GM18526 (cell line): ENCODE measurements around the gene SPATA31E1.

ENCODE experiments used
- POLR2A ChIP-seq: IDR thresholded peaks from 3 replicates; pipeline ENCODE4 v1.6.1; 2011; ENCODE audit not compliant: insufficient read length; ENCODE audit errors: extremely low read depth

Gene SPATA31E1

DNA sequence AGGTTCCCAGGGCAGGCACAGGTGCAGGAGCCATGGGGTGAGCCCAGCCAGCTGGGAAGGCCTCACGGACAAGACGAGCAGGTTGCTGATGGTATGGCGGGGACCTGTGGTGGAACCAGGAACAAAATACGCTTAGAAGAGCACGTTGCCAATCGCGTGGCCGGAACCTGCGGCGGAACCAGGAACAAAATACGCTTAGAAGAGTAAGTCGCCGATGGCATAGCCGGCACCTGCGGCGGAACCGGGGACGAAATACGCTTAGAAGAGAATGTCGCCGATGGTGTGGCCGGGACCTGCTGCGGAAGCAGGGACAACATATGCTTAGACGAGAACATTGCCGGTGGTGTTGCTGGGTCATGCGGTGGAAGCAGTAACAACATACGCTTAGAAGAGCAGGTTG lies 23.5 kb upstream of the SPATA31E1 start:
- no peak for TF ChIP-seq POLR2A

DNA sequence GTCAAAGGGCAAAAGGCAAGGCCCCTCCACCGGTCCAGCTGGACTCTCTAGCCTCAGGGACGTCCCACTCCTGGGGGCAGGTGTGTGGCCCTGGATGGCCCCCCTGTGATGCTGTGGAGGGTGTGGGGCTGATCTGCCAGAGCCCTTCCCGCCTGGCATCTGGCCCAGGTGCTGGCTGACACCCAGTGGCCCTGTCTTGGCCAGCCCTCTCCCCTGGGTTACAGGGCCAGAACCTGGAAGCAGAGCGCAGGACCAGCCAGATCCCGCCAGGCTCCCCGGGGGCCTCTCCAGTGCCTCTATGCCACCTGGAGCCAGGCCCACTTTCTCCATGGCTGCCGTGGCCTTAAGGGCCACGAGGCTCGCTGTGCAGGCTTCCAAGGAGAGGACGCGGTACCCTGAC lies 22.9 kb upstream of the SPATA31E1 start:
- TF ChIP-seq POLR2A, result no peak

DNA sequence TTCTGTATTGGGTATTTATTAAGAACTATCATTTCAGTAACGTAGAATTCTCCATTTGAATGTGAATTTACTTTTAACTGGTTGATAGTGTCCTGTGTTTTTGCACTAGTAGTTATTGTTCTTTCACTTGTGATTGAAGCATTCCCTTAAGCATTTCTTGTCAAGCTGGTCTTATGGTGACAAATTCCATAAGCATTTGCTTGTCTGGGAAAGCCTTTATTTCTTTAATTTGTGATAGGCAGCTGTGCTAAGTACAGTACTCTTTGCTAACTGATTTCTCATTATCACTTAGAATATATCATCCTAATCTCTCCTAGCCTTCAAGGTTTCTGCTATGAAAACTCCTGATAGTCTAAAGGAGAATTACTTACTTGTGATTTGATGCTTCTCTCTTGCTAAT lies 21.3 kb upstream of the SPATA31E1 start:
- TF ChIP-seq POLR2A, result no peak

DNA sequence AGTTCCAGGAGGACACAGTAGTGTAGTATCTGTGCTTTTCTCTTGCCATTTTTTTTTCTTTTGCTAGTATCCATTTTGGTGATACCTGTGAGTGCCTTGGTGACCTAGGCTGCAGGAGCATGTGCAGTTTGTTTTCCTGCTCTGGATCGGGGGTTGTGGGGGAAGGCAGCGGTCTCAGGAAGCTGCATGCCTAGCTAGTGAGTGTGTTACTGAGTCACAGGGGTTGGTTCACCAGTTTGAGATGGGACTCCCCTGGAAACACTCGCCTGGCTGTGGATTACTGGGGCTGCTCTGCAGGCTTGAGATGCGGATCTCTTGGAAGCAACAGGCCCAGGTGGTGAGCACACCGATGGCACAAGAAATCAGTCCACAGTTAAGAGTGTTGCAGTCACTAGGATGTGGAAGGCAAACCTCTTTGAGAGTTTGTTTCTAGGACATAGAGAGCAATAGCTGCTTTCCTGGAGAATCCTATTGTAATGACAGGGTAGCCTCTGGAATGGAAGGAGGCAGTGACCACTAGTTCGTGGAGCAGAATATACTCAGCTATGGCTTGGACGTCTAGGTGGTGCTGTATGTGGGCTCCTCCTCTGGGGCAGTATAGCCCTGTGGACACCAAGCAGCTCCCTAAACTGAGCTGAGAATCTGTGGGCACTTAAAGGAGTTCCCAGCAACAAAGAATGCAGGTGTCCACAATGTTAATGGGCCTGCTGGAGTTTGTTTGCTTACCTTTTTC lies 20.0 kb upstream of the SPATA31E1 start:
- TF ChIP-seq POLR2A, result no peak

DNA sequence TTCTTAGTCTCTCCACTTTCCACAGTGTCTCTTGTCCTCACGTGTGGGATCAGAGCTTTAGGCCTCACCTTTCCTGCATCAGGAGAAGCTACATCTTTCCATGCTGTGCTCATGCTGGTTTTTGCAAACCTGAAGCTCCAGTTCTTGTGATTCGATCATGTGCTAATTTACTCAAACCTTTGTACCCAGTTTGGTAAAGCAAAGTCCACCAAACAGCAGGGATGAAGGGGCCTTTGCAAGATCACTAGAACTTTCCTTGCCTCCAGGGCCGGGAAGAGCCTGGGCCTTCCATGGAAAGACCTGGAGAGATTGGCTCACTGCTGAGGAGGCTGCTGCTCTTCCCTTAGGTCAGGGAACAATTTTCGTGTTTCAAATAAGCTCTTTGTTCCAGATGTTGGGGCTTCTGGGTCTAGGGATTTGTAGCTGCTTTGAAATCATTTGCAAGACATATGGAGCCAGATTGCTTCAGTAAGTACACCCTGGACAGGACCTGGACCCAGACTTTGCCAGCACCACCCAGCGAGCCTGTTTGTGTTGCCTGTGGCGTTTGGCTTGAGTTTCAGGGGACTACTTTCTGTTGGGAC lies 18.7 kb upstream of the SPATA31E1 start:
- TF ChIP-seq POLR2A, result no peak

DNA sequence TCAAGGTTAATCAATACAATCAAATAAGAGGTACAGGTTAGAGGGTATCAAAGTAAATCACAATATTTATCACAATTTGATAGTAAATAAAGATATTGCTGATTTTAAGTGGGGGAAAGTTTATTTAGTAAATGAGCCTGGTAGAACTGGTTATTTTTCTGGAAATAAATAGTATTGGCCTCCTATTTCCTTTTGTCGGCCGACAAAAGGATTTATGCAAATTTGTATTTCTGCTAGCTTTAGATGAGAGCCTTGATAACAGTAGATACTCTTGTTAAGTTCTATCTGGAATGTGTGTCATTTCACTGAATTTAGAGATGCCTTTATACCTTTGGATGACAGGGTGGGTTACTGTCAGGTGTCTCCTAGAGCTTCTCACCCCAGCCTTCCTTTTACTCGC lies 17.8 kb upstream of the SPATA31E1 start:
- TF ChIP-seq POLR2A, result no peak

DNA sequence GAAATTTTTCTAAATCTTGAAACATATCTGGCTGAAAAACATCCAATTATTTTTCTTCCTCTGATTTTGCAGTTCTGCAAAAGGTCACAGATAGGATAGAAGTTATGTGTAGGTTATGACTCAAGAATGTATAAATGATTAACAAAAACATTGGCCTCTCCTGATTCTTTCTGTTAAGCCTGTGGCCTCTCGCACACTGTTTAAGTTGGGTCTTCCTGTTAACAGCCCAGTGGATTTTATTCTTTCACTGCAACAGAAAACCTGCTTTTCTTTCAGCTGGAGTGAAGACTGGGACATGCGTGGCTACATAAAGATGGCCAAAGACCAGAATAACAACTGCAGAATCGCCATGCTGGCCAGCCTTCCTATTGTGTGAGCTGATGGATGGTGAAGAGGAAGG lies 17.1 kb upstream of the SPATA31E1 start:
- TF ChIP-seq POLR2A, result no peak

DNA sequence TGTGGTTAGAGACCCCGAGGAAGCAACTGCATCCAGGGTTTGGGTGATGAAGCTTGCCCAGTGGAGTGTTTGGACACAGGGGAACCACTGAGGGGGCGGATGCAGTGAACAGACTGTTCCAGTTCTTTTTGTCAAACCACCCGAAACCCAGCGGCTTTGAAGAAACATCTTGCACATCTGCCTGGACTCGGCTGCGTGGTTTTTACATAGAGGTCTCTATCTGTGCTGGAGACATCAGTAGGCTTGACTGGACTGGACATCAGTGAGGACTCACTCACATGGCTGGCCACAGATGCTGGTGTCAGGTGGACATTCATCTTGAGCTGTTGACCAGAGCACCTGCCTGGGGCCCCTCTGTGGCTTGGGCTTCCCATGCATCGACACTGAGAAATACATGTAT lies 15.3 kb upstream of the SPATA31E1 start:
- no peak for TF ChIP-seq POLR2A

DNA sequence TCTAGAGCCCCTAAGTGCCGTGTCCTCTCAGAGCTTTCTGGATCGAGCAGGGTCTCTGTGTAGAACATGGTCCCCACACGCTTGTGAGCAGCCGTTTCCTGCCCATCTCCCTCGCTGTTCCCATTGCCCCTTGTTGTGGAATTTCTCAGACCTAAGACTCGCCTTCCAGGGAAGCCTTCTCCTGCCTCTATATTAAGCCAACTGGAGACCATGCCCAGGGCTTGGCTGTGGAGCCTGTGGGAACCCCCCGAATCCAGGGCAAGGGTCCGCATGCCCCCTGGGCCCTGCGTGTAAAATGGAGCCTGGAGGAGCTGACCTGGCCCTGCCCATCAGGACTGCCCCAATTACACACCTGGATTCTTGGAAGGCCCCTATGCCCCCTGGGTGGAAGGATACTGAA lies 14.5 kb upstream of the SPATA31E1 start:
- TF ChIP-seq POLR2A, result no peak

DNA sequence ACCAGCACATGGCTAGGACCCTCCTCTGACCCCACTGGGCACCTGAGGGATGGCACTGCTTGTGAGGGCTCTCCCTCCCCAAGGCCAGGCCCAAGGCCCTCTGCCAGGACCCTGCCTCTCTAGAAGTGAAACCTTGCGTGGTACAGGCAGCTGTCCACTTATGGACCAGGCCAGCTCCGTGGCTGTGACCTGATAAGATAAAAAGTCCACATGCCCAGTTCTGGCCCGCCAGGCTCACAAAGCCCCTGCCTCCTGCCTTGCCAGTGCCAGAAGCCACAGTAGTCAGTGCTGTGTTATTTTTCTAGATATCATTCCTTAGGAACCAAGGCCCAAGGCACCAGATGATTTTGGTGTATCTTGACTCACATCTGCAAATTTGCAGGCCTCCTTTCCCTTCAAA lies 14.0 kb upstream of the SPATA31E1 start:
- no peak for TF ChIP-seq POLR2A

DNA sequence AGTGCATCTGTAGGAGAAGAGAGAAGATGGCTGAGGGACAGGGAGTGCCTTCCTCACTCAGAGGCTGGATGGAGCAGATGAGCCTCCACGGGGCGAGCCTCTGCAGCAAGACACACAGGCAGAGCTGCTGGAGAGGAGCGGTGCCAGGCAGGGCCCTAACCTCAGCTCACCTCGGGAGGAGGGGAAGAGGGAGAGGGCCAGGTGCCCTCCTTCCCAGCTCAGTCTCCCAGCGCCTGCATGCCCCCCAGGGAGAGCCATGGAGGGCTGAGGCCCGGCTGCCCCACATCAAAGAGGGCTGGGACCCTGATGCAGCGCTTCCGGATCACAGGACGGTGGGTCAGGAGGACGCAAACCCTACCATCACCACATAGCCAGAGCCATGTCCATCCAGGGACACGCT lies 13.6 kb upstream of the SPATA31E1 start:
- no peak for TF ChIP-seq POLR2A

DNA sequence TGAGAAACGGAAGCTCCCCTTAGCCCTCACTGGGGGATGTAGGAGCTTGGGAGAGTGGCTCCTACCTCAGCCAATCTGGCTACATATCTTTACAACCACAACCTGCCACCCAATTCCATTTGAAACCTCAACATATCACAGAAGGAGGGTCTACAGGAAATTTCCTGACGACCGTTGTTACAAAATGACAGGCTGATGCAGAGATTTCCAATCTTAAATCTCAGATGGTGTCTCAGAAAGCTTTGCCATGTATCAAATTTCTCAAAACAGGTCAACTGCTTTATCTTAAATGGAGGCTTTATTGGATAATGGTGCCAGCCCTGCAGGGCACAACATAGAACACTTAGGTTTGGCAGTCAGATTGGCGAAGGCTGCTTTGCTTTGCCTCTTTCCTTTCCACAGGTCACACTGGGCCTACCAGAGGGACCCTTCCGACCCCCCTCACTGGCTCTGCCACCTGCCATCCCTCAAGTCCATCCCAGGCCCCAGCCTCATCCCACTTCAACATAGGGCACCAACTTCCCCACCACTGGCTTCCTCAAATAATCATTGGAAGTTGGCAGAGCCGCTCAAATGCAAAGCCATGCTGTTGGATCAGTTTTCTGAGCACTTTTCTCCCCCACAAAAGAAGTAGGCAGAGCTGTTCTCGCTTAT lies 11.1 kb upstream of the SPATA31E1 start:
- TF ChIP-seq POLR2A, result no peak

DNA sequence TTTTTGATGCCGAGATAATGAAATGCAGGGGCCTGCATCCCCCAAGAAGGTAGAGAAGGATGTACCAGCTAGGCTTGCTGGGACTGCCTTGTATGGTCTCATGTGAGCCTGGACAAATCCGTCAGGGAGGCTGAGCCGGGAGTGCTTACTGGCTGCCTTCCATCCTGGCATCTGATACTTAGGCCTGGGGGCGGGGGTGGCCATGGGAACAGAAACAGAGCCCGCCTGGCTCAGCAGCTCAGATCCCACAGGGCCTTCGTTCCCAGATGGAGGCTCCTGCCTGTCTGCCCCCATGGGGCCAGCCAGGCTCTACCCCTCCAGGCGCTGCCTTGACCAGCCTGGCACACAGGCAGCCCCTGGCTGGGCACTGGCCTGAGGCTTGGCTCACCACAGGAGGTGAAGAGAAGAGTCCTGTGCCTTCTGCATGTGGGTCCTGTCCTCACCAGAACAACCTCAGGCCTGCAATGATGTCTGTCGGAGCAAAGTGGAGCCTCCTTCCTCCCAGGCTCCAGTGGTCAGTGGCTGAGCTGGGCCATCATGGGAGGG lies 10.5 kb upstream of the SPATA31E1 start:
- TF ChIP-seq POLR2A, result no peak

DNA sequence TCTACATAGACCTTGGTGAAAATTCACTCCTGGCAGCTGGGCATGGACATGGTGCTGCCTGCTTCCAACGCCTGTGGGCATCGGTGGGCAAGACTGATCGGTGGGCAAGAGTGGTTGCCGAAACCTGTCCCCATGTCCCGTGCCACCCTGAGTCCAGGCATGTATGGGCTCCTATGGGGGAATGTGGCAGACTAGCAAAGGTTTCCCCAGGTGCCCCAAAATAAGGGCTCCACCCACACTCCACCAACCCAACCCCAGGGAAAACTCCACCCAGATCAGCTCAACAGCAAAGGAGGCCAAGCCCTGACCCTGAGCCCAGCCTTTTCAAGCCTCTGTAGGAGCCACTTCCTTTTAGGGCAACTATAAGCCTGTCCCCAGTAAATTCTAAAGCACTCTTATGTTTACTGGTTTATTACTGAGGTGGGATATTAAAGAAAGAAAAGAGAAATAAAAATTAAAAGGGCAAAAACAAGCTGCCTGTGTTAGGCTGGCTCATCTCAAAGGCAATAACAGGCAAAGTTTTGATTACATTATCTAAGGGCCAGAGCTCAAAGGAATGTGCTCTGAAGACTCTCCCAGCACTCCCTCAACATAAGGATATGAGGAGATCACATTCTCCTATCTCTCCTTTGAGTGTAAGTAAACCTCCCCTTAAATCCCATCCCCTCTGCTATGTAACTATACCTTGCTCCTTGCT lies 8.9 kb upstream of the SPATA31E1 start:
- no peak for TF ChIP-seq POLR2A

DNA sequence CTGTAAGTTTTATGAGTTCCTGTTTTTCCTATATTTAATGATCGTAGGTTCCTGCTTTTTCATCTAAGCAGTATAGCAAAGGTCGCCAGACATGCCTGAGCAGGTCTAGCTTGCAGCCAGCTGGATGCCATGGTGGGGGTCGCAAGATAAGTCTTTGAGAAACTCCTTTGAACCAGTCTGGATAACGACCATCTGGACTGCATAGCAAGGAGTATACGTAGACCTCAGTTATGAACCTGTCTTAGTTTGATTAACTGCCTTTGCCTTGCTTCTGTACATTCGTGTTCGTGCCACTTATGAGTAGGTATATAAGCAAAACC lies 8.4 kb upstream of the SPATA31E1 start:
- TF ChIP-seq POLR2A, result no peak

DNA sequence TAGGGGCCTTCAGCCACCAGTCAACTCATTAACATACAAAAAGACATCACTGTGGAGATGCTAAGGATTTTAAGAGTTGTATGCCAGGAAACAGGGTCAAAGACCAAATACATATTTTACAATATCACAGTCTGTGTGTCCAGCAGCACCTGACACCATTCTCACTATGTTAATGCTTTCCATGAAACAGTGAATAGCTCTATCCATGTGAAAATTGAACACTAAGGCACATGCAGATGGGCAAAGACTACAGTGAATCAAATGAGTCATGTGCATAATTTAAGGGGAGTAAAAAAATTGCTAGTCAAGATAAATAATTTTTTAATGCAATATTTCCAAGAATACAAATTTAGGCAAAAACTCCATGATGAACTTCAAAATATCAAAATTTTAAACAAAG lies 7.6 kb upstream of the SPATA31E1 start:
- no peak for TF ChIP-seq POLR2A
